HL-60/S4 treated with phorbol 12-myristate 13-acetate at 8.2 ng/mL for 4 days and 3 days (cell line): ENCODE data around the gene CPXM2.

Experiments
- in situ Hi-C: fragments of 300-500 bp; cut with MboI; formaldehyde crosslinking; loops from 2 replicates; pipeline ENCODE4 v1.15.0; 2022; ENCODE audit warnings: low sequenced_read_pairs

CPXM2 gene

DNA sequence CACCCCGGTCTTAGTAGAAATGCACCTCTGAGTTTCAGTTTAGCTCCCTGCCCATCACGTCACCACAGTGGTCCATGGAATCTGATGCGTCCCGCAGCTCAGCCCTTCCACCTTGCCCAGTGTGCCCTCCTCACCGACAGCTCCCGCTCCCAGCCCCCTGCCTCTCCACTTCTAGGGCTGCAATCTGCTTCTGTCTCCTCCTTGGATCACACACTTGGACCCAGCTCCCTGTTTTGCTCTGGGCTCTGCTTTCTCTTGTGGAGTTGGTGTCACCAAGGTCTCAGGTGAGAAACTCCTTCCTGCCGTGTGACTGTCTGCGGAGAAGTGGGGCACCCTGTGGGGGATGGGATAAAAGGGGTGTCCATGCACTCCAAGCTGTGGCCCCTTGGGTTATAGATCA is 187.5 kb downstream of the CPXM2 start:
- in situ Hi-C loops: no loop called here

DNA sequence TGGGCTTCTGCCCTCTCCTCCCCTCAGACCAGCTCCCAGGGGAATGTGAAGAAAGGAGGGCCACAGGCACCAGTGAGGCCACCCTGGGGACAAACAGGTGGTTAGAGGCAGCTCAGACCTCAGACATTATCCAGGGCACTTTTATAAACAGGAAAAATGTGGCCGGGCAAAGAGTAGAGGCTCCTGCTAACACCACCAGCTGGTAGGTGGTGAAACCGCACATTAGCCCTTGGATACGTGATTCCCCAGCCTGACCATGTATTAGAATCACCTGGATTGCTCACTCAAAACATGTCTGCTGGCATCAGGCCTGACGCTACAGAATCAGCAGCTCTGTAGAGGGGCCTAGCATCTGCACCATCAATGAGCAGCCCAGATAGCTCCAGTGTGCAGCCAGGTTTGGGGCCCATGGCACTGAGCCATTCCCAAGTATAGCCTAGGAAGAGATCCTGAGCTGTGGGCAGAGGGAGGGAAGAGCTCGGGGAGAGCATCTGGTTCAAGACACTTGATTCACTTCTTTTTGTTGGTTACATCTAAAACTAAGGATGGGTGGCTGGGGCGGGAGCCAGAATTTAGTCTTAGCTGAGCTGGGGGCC is 188.3 kb downstream of the CPXM2 start:
- in situ Hi-C loops: no loop called here
